HCT116 (cell line): ENCODE results near the gene WASF2.
A peak's percentile ranks its signal among the peaks of the same experiment; 100 is the strongest.

Experiments
- EZH2 ChIP-seq: fragments of 200-600 bp; sonication (generic); IDR thresholded peaks from 2 replicates; pipeline ENCODE4 v1.6.1; 2017; ENCODE audit warnings: antibody characterized with exemption, mixed run types
- EZH2phosphoT487 ChIP-seq: fragments of 200-600 bp; IDR thresholded peaks from 2 replicates; pipeline ENCODE4 v1.6.1; 2018; ENCODE audit warnings: antibody characterized with exemption, borderline replicate concordance
- JUND ChIP-seq: IDR thresholded peaks from 2 replicates; pipeline ENCODE4 v1.6.1; 2012
- POLR2A ChIP-seq: IDR thresholded peaks from 2 replicates; pipeline ENCODE4 v1.7.0; 2011; ENCODE audit warnings: borderline replicate concordance; ENCODE audit not compliant: insufficient read depth, insufficient read length; ENCODE audit errors: extremely low read depth
- POLR2AphosphoS5 ChIP-seq: IDR thresholded peaks from 2 replicates; pipeline ENCODE4 v1.6.1; 2011; ENCODE audit warnings: mild to moderate bottlenecking, low read depth, low read length, moderate library complexity
- SRF ChIP-seq: IDR thresholded peaks from 2 replicates; pipeline ENCODE4 v1.6.1; 2012; ENCODE audit warnings: low read depth
- TCF7L2 ChIP-seq: IDR thresholded peaks from 2 replicates; pipeline ENCODE4 v1.7.0; 2011; ENCODE audit warnings: borderline replicate concordance, inconsistent platforms; ENCODE audit not compliant: insufficient read depth, insufficient read length; ENCODE audit errors: extremely low read depth
- TF ChIP-seq, protein P1 (sequence below), 3 experiments: fragments of 200-600 bp in 1 of 3; sonication (generic) in 1 of 3; IDR thresholded peaks in 2 of 3; conservative IDR thresholded peaks in 1 of 3; 2 replicates each; pipeline ENCODE4 v1.5.1; 2012 to 2017; ENCODE audit warnings: low read depth in 2 of 3, low read length in 2 of 3, antibody characterized with exemption in 1 of 3, borderline replicate concordance in 1 of 3, control low read depth in 1 of 3, mild to moderate bottlenecking in 1 of 3, mixed read lengths in 1 of 3, mixed run types in 1 of 3, moderate library complexity in 1 of 3; ENCODE audit not compliant: insufficient read depth in 1 of 3
- TF ChIP-seq, protein P2 (sequence below): IDR thresholded peaks from 2 replicates; pipeline ENCODE4 v1.6.1; 2012; ENCODE audit warnings: low read depth

DNA sequence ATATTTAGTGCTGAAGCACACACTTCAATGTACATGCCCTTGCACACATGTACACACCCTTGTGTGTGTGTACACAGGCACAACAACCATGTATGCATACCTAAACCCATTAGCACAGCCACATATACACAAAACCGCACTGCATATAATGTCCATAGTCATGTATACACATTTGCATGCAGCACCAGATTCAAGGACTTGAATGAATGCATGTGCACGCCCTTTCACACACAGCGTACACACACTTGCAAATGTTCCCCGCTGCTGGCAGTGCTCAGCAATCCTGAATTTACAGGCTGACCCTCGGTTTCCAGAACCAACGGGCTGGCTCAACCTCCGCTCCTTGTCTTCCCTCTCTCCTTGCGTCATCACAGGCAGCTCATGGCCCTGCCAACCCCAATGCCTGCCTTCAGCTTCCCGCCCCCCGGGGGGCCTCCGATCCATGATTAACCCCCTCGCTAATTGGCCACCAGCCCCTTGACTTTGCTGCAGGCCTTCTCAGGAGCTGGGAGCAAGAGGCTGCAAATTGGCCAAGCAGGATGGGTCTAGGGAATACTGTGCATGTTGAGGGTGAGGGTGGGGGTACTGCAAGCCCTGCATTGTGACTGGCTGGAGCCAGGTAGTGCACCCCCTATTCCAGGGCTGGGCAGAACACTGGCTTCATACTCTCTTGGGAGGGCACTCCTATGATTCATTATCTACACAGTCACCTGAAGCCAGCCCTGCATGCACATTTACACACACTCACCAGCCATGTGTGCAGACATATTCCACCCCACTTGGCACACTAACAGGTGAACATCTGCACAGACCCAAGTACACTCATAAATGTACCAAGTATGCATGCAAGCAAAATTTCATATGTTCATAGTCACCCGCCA, 89.6 kb downstream of the WASF2 start:
- TF ChIP-seq, protein P1, sequence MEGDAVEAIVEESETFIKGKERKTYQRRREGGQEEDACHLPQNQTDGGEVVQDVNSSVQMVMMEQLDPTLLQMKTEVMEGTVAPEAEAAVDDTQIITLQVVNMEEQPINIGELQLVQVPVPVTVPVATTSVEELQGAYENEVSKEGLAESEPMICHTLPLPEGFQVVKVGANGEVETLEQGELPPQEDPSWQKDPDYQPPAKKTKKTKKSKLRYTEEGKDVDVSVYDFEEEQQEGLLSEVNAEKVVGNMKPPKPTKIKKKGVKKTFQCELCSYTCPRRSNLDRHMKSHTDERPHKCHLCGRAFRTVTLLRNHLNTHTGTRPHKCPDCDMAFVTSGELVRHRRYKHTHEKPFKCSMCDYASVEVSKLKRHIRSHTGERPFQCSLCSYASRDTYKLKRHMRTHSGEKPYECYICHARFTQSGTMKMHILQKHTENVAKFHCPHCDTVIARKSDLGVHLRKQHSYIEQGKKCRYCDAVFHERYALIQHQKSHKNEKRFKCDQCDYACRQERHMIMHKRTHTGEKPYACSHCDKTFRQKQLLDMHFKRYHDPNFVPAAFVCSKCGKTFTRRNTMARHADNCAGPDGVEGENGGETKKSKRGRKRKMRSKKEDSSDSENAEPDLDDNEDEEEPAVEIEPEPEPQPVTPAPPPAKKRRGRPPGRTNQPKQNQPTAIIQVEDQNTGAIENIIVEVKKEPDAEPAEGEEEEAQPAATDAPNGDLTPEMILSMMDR (IDR thresholded peaks at IDR 0.05 in 2 of 3, conservative IDR thresholded peaks at IDR 0.05 in 1 of 3; ENCODE audit: borderline replicate concordance in 1 of 3, insufficient read depth in 1 of 3, low read depth in 2 of 3, low read length in 2 of 3): no peak
- TF ChIP-seq, protein P2, sequence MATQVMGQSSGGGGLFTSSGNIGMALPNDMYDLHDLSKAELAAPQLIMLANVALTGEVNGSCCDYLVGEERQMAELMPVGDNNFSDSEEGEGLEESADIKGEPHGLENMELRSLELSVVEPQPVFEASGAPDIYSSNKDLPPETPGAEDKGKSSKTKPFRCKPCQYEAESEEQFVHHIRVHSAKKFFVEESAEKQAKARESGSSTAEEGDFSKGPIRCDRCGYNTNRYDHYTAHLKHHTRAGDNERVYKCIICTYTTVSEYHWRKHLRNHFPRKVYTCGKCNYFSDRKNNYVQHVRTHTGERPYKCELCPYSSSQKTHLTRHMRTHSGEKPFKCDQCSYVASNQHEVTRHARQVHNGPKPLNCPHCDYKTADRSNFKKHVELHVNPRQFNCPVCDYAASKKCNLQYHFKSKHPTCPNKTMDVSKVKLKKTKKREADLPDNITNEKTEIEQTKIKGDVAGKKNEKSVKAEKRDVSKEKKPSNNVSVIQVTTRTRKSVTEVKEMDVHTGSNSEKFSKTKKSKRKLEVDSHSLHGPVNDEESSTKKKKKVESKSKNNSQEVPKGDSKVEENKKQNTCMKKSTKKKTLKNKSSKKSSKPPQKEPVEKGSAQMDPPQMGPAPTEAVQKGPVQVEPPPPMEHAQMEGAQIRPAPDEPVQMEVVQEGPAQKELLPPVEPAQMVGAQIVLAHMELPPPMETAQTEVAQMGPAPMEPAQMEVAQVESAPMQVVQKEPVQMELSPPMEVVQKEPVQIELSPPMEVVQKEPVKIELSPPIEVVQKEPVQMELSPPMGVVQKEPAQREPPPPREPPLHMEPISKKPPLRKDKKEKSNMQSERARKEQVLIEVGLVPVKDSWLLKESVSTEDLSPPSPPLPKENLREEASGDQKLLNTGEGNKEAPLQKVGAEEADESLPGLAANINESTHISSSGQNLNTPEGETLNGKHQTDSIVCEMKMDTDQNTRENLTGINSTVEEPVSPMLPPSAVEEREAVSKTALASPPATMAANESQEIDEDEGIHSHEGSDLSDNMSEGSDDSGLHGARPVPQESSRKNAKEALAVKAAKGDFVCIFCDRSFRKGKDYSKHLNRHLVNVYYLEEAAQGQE: no peak
- TF ChIP-seq JUND (no peak), TCF7L2 (no peak), EZH2phosphoT487 (no peak), EZH2 (no peak), SRF (no peak), POLR2AphosphoS5 (peak; percentile 17; the same call in 1 of the 2 replicates), POLR2A (no peak)
